Upper lobe of left lung (tissue), 4 donors: ENCODE results near the gene LY6G6F.

ENCODE experiments used
- POLR2A ChIP-seq, 4 donors: fragments of 450-650 bp; IDR thresholded peaks; one replicate each; pipeline ENCODE4 v1.5.1; 2016 to 2017; ENCODE audit warnings: antibody characterized with exemption in 4 of 4, mild to moderate bottlenecking in 2 of 4
- TF ChIP-seq, protein P1 (sequence below), 6 experiments: fragments of 450-650 bp in 4 of 6; fragments of 200-600 bp in 2 of 6; sonication (generic) in 2 of 6; IDR thresholded peaks; one replicate each; pipeline ENCODE4 v1.5.1; 2016 to 2019; ENCODE audit warnings: antibody characterized with exemption in 6 of 6

DNA sequence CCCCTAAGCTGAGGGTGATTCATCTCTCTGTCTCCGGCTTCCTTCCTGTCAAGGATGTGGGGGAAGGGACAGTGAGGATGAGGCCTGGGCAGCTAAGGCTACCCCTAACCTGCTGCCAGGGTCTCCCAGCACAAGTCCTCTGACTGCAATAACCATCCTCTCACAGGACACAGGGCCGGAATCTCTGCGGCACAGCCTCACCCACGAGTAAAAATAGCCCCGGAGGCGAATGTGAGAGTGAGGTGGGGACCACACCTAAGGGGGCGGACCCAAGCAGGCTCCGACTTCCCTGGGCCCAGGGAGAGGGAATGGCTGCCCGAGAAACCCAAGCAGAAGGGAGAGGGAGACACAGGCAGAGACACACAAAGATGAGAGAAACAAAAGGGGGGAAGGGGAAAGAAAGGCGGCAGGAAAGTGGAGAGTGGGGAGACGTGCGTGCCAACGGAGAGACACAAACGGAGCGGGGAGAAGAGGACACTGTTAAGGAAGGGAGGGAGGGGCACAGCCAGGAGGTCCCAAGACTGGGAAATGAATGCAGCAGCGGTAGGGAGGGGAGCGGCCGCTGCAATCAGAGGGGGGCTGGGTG is 28.2 kb downstream of the LY6G6F start:
- TF ChIP-seq, protein P1, sequence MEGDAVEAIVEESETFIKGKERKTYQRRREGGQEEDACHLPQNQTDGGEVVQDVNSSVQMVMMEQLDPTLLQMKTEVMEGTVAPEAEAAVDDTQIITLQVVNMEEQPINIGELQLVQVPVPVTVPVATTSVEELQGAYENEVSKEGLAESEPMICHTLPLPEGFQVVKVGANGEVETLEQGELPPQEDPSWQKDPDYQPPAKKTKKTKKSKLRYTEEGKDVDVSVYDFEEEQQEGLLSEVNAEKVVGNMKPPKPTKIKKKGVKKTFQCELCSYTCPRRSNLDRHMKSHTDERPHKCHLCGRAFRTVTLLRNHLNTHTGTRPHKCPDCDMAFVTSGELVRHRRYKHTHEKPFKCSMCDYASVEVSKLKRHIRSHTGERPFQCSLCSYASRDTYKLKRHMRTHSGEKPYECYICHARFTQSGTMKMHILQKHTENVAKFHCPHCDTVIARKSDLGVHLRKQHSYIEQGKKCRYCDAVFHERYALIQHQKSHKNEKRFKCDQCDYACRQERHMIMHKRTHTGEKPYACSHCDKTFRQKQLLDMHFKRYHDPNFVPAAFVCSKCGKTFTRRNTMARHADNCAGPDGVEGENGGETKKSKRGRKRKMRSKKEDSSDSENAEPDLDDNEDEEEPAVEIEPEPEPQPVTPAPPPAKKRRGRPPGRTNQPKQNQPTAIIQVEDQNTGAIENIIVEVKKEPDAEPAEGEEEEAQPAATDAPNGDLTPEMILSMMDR (IDR thresholded peaks at IDR 0.05): no peak
- TF ChIP-seq POLR2A (IDR thresholded peaks at IDR 0.05): peak in 2 of 4 donors; percentile 56 to 73
